Gastrocnemius medialis (tissue), 4 donors: ENCODE results near the gene WIPI1. TPM values are rescaled to one million over a fixed set of nuclear protein-coding genes. Genes with fewer than 3 reads are reported as not detected.
A peak's percentile ranks its signal among the peaks of the same experiment; 100 is the strongest.

ENCODE experiments used
- ATAC-seq, 2 donors: fragments of 150-250 bp; one replicate each; pipeline ENCODE4 v1.9.1; 2016
- DNase-seq, 2 donors: peaks; one replicate each; pipeline ENCODE4 v3.0.0-alpha.2; 2019
- H3K27ac ChIP-seq, 4 donors: fragments of 200-600 bp; sonication (generic); 1 replicate in 1 of 4; 2 replicates in 3 of 4; pipeline ENCODE4 v1.5.1; 2016 to 2018; ENCODE audit warnings: mild to moderate bottlenecking in 2 of 4, moderate library complexity in 1 of 4
- H3K27me3 ChIP-seq, 3 donors: fragments of 200-600 bp; sonication (generic) in 2 of 3; 1 replicate in 1 of 3; 2 replicates in 2 of 3; pipeline versions ENCODE4 v1.5.1 to v1.6.0; 2016 to 2019; ENCODE audit warnings: mild to moderate bottlenecking in 1 of 3, moderate library complexity in 1 of 3
- H3K36me3 ChIP-seq, 2 donors: fragments of 200-600 bp; sonication (generic) in 1 of 2; one replicate each; pipeline ENCODE4 v1.5.1; 2017 to 2018
- H3K4me1 ChIP-seq, 2 donors: fragments of 200-600 bp; sonication (generic) in 1 of 2; one replicate each; pipeline ENCODE4 v1.5.1; 2016 to 2017; ENCODE audit warnings: mild to moderate bottlenecking in 2 of 2
- H3K4me3 ChIP-seq, 4 donors: fragments of 200-600 bp; sonication (generic) in 3 of 4; 1 replicate in 1 of 4; 2 replicates in 3 of 4; pipeline ENCODE4 v1.5.1; 2016 to 2019; ENCODE audit warnings: mild to moderate bottlenecking in 2 of 4
- H3K9me3 ChIP-seq, 3 donors: fragments of 200-600 bp; sonication (generic) in 2 of 3; 1 replicate in 1 of 3; 2 replicates in 2 of 3; pipeline ENCODE4 v1.5.1; 2016 to 2019
- POLR2A ChIP-seq, 2 donors: fragments of 450-650 bp; IDR thresholded peaks; one replicate each; pipeline ENCODE4 v1.6.1; 2017; ENCODE audit warnings: antibody characterized with exemption in 2 of 2, mild to moderate bottlenecking in 2 of 2, moderate library complexity in 2 of 2
- in situ Hi-C, 4 donors: fragments of 200-750 bp; cut with MboI; loops; one replicate each; pipeline versions ENCODE4 v1.15.0 to v1.8.0; 2017; ENCODE audit warnings: low sequenced_read_pairs in 4 of 4
- intact Hi-C: fragments of 100-400 bp; cut with DNase I; formaldehyde crosslinking; loops from one replicate; pipeline ENCODE4 v1.15.1; 2023; ENCODE audit warnings: low total_unique reads
- total RNA-seq, 4 donors: library from RNA; depleted of rRNA; stranded (reverse); fragments of >200 nt; gene quantifications; one replicate each; pipeline versions ENCODE4 v1.1.0 to v1.2.3, GENCODE V29; 2016
- TF ChIP-seq, protein P1 (sequence below), 5 experiments: fragments of 450-650 bp in 3 of 5; fragments of 200-600 bp in 2 of 5; sonication (generic) in 2 of 5; IDR thresholded peaks in 4 of 5; conservative IDR thresholded peaks in 1 of 5; 1 replicate in 4 of 5; 2 replicates in 1 of 5; pipeline ENCODE4 v1.5.1; 2016 to 2019; ENCODE audit warnings: antibody characterized with exemption in 5 of 5, mild to moderate bottlenecking in 3 of 5, moderate library complexity in 3 of 5

WIPI1 gene
- total RNA-seq, 4 donors from 2014 or later, result 79.1 to 182 (median 92.0) TPM

DNA sequence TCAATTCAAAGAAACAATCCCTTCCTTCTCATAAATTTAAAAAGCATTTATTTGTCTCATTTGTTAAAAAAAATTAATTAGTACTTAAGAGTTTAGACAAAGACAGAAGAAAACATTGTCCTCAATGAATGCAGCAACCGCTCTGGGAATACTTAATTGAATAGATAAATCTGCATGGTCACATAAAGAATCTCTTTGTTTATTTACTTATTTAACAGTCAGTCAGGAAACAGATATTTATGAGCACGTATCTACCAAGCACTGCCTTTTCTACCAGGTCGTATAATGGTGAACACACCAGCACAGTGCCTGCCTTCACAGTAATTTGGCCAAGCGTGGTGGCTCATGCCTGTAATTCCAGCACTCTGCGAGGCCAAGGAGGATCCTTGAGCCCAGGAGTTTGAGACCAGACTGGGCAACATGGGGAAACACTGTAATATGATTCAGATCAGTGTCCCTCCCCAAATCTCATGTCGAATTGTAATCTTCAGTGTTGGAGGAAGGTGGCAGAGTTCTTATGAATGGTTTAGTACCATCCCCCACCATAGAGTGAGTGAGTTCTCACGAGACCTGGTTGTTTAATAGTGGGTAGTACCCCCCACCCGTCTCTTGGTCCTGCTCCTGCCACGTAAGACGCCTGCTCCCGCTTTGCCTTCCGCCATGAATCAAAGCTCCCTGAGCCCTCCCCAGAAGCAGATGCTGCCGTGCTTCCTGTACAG lies 8.1 kb downstream of the WIPI1 start:
- DNase-seq (no peak), ATAC-seq (peak in 1 of 2 donors; percentile 10)
- Histone ChIP-seq H3K4me3 (no peak overlapping the region), H3K27me3 (no peaks in the 10 kb centered on the region), H3K9me3 (no peaks in the 10 kb centered on the region), H3K4me1 (peaks cover 42 to 49% of the 10 kb centered on the region in 2 donors), H3K36me3 (peaks cover 3 to 80% of the 10 kb centered on the region in 2 donors), H3K27ac (peak overlapping the region; percentile 52 to 100 (median 98))
- intact Hi-C loops, result no loop called here
- in situ Hi-C loops, result loop anchor here in 1 of 4 donors (10.0 kb wide), 1 partner anchor 56 kb away; no protein-coding TSS in a partner anchor
- TF ChIP-seq, protein P1, sequence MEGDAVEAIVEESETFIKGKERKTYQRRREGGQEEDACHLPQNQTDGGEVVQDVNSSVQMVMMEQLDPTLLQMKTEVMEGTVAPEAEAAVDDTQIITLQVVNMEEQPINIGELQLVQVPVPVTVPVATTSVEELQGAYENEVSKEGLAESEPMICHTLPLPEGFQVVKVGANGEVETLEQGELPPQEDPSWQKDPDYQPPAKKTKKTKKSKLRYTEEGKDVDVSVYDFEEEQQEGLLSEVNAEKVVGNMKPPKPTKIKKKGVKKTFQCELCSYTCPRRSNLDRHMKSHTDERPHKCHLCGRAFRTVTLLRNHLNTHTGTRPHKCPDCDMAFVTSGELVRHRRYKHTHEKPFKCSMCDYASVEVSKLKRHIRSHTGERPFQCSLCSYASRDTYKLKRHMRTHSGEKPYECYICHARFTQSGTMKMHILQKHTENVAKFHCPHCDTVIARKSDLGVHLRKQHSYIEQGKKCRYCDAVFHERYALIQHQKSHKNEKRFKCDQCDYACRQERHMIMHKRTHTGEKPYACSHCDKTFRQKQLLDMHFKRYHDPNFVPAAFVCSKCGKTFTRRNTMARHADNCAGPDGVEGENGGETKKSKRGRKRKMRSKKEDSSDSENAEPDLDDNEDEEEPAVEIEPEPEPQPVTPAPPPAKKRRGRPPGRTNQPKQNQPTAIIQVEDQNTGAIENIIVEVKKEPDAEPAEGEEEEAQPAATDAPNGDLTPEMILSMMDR (IDR thresholded peaks at IDR 0.05 in 4 of 5, conservative IDR thresholded peaks at IDR 0.05 in 1 of 5), result no peak
- no peak for TF ChIP-seq POLR2A (IDR thresholded peaks at IDR 0.05)

DNA sequence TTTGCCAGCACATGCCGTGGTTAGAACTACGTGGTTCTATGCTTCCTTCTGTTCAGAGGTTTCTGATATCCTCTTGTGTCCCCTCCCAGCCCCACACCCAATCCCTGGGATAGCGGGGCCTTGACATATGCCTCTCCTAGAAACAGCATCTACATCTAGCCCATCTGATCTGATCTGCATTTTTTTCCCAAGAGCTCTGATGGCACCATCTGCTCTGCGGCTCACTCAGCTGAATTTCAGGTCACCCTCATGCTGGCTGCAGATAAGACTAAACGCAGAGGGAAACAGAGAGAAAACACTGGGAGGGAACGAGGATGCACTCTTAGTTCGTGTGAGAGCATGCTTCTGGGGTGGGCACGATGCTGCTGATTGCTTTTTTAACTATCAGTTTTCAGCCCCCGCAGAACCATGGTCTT lies 10.7 kb downstream of the WIPI1 start:
- H3K4me1 ChIP-seq, result peaks cover 38 to 48% of the 10 kb centered on the region in 2 donors
- no peaks in the 10 kb centered on the region for H3K27me3 ChIP-seq
- peak overlapping the region; percentile 57 to 100 (median 95) for H3K27ac ChIP-seq
- ATAC-seq (no peak), DNase-seq (no peak)
- intact Hi-C loops, result no loop called here
- H3K4me3 ChIP-seq, result no peak overlapping the region
- TF ChIP-seq POLR2A (IDR thresholded peaks at IDR 0.05), result no peak
- TF ChIP-seq, protein P1 (IDR thresholded peaks at IDR 0.05 in 4 of 5, conservative IDR thresholded peaks at IDR 0.05 in 1 of 5), result no peak
- in situ Hi-C loops, result loop anchor here in 1 of 4 donors (10.0 kb wide), 1 partner anchor 58 kb away; no protein-coding TSS in a partner anchor
- H3K9me3 ChIP-seq, result no peaks in the 10 kb centered on the region
- H3K36me3 ChIP-seq, result peaks cover 3 to 71% of the 10 kb centered on the region in 2 donors

DNA sequence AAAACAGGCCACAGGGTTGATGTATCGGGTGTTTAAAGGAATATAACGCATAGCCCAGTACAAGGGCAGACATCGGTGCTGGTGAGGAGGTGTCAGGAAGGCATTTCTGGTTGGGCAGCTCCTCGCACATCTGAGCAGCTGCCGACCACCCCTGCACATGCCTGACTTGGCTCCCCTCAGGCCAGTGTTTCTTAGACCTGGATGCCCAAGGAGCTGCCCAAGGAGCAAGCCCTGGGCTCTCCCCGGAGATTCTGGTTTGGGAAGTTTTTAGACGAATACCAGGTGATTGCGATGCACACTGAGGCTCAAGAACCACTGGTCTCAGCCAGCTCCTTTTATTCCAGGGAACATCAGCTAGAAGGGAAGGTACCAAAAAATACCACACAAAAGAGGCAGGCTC lies 11.6 kb downstream of the WIPI1 start:
- Histone ChIP-seq H3K9me3 (no peaks in the 10 kb centered on the region), H3K36me3 (peaks cover 3 to 61% of the 10 kb centered on the region in 2 donors), H3K4me1 (peaks cover 46 to 57% of the 10 kb centered on the region in 2 donors), H3K27me3 (no peaks in the 10 kb centered on the region), H3K4me3 (no peak overlapping the region), H3K27ac (peak overlapping the region; percentile 57 to 100 (median 95))
- TF ChIP-seq, protein P1 (IDR thresholded peaks at IDR 0.05 in 4 of 5, conservative IDR thresholded peaks at IDR 0.05 in 1 of 5), result no peak
- no peak for TF ChIP-seq POLR2A (IDR thresholded peaks at IDR 0.05)
- ATAC-seq (no peak), DNase-seq (no peak)
- in situ Hi-C loops (loop anchor here in 1 of 4 donors (10.0 kb wide), 1 partner anchor 59 kb away; no protein-coding TSS in a partner anchor), intact Hi-C loops (no loop called here)

DNA sequence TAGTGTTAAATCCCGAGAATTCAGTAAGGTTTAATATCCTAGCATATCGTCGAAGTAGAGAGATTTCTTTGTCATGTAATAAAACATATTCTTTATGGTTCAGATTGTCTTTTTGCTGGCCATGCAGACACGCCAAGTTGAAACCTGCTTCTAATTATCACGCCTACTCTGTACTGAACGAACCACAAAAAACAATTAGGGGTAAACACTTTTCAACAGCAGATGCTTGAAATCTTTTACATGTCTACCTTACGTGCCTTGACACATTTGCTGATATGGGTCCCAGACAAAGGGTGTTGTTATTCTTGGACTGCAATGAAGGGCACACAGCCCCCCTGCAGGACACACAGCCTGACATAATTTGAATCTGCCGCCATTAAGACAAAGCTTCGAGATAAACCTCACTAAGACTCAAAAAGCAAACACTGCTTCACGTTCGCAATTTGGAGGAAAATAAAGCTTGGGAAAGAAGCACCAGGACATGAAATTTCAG lies 13.3 kb downstream of the WIPI1 start:
- Histone ChIP-seq H3K27ac (peak overlapping the region; percentile 75 to 100 (median 95)), H3K27me3 (no peaks in the 10 kb centered on the region), H3K4me1 (peaks cover 50 to 54% of the 10 kb centered on the region in 2 donors), H3K36me3 (peaks cover 3 to 53% of the 10 kb centered on the region in 2 donors), H3K4me3 (no peak overlapping the region), H3K9me3 (no peaks in the 10 kb centered on the region)
- intact Hi-C loops (no loop called here), in situ Hi-C loops (loop anchor here in 1 of 4 donors (10.0 kb wide), 1 partner anchor 61 kb away; no protein-coding TSS in a partner anchor)
- DNase-seq (no peak), ATAC-seq (peak in 1 of 2 donors; percentile 33)
- TF ChIP-seq POLR2A (IDR thresholded peaks at IDR 0.05), result no peak
- TF ChIP-seq, protein P1 (IDR thresholded peaks at IDR 0.05 in 4 of 5, conservative IDR thresholded peaks at IDR 0.05 in 1 of 5), result no peak
